H1 (cell line): ENCODE results near the gene CACNG8. TPM values are rescaled to one million over a fixed set of nuclear protein-coding genes. Genes with fewer than 3 reads are reported as not detected.
A peak's percentile ranks its signal among the peaks of the same experiment; 100 is the strongest.

Experiments
- BACH1 ChIP-seq: IDR thresholded peaks from 2 replicates; pipeline ENCODE4 v1.6.1; 2012; ENCODE audit warnings: low read length, improper control_type of control experiment
- BRCA1 ChIP-seq: IDR thresholded peaks from 2 replicates; pipeline ENCODE4 v1.6.1; 2012; ENCODE audit warnings: low read depth, low read length, improper control_type of control experiment
- CBX5 ChIP-seq: fragments of 300-800, 300-1000 bp; sonication (generic); IDR thresholded peaks from 2 replicates; pipeline ENCODE4 v1.7.1; 2016; ENCODE audit warnings: antibody characterized with exemption, low read length, low read depth
- CHD2 ChIP-seq: IDR thresholded peaks from 2 replicates; pipeline ENCODE4 v1.6.1; 2012; ENCODE audit warnings: low read length, improper control_type of control experiment
- EGR1 ChIP-seq: IDR thresholded peaks from 2 replicates; pipeline ENCODE4 v1.6.1; 2011; ENCODE audit warnings: low read depth, low read length, borderline replicate concordance
- KDM4A ChIP-seq: IDR thresholded peaks from one replicate; pipeline ENCODE4 v1.7.1; 2012; ENCODE audit warnings: low read depth, mild to moderate bottlenecking, moderate library complexity, low read length, inconsistent platforms; ENCODE audit not compliant: severe bottlenecking
- RXRA ChIP-seq: IDR thresholded peaks from 2 replicates; pipeline ENCODE4 v1.6.1; 2011; ENCODE audit warnings: low read depth, mild to moderate bottlenecking, low read length, moderate library complexity; ENCODE audit not compliant: insufficient read depth
- SP2 ChIP-seq: IDR thresholded peaks from 2 replicates; pipeline ENCODE4 v1.6.1; 2012; ENCODE audit warnings: mild to moderate bottlenecking, low read length, inconsistent platforms
- polyA plus RNA-seq, 7 experiments: library from polyadenylated mRNA; depleted of rRNA in 3 of 7; stranded (reverse) in 5 of 7; unstranded in 2 of 7; fragments of >200 nt in 5 of 7; fragments of 200-250 nt in 2 of 7; gene quantifications; 1 replicate in 5 of 7; 2 replicates in 1 of 7; 4 replicates in 1 of 7; pipeline versions ENCODE4 v1.2.1 to v1.2.3, GENCODE V29; 2011 to 2013; ENCODE audit warnings: missing spikeins in 2 of 7, mixed read lengths in 2 of 7
- total RNA-seq: library from RNA; stranded (reverse); fragmentation: NEBNext Ultra II Directional; extraction: Animal tissue kit (Norgen Biotek cat#: 25700); gene quantifications from 2 replicates; pipeline ENCODE4 v1.2.1, GENCODE V29; 2021
- TF ChIP-seq, protein P1 (sequence below): fragments of 300-600 bp; sonication (generic); IDR thresholded peaks from 2 replicates; pipeline ENCODE4 v1.7.1; 2012; ENCODE audit warnings: low read length, moderate library complexity, mild to moderate bottlenecking, inconsistent platforms; ENCODE audit not compliant: insufficient replicate concordance

The CACNG8 gene
- total and polyA plus RNA-seq, 2 of the 8 experiments (the other 6 are each of a cell fraction or from before 2014, with no cell fraction given), result 0.41 to 4.5 TPM

GRCh38 chr19:53977991-53978731 lies 15.4 kb downstream of the CACNG8 start (continued):
- TF ChIP-seq BACH1 (no peak), EGR1 (no peak), CHD2 (peak; percentile 93), CBX5 (no peak), BRCA1 (no peak), KDM4A (peak; percentile 72), RXRA (no peak), SP2 (peak; percentile 87)
- TF ChIP-seq, protein P1, sequence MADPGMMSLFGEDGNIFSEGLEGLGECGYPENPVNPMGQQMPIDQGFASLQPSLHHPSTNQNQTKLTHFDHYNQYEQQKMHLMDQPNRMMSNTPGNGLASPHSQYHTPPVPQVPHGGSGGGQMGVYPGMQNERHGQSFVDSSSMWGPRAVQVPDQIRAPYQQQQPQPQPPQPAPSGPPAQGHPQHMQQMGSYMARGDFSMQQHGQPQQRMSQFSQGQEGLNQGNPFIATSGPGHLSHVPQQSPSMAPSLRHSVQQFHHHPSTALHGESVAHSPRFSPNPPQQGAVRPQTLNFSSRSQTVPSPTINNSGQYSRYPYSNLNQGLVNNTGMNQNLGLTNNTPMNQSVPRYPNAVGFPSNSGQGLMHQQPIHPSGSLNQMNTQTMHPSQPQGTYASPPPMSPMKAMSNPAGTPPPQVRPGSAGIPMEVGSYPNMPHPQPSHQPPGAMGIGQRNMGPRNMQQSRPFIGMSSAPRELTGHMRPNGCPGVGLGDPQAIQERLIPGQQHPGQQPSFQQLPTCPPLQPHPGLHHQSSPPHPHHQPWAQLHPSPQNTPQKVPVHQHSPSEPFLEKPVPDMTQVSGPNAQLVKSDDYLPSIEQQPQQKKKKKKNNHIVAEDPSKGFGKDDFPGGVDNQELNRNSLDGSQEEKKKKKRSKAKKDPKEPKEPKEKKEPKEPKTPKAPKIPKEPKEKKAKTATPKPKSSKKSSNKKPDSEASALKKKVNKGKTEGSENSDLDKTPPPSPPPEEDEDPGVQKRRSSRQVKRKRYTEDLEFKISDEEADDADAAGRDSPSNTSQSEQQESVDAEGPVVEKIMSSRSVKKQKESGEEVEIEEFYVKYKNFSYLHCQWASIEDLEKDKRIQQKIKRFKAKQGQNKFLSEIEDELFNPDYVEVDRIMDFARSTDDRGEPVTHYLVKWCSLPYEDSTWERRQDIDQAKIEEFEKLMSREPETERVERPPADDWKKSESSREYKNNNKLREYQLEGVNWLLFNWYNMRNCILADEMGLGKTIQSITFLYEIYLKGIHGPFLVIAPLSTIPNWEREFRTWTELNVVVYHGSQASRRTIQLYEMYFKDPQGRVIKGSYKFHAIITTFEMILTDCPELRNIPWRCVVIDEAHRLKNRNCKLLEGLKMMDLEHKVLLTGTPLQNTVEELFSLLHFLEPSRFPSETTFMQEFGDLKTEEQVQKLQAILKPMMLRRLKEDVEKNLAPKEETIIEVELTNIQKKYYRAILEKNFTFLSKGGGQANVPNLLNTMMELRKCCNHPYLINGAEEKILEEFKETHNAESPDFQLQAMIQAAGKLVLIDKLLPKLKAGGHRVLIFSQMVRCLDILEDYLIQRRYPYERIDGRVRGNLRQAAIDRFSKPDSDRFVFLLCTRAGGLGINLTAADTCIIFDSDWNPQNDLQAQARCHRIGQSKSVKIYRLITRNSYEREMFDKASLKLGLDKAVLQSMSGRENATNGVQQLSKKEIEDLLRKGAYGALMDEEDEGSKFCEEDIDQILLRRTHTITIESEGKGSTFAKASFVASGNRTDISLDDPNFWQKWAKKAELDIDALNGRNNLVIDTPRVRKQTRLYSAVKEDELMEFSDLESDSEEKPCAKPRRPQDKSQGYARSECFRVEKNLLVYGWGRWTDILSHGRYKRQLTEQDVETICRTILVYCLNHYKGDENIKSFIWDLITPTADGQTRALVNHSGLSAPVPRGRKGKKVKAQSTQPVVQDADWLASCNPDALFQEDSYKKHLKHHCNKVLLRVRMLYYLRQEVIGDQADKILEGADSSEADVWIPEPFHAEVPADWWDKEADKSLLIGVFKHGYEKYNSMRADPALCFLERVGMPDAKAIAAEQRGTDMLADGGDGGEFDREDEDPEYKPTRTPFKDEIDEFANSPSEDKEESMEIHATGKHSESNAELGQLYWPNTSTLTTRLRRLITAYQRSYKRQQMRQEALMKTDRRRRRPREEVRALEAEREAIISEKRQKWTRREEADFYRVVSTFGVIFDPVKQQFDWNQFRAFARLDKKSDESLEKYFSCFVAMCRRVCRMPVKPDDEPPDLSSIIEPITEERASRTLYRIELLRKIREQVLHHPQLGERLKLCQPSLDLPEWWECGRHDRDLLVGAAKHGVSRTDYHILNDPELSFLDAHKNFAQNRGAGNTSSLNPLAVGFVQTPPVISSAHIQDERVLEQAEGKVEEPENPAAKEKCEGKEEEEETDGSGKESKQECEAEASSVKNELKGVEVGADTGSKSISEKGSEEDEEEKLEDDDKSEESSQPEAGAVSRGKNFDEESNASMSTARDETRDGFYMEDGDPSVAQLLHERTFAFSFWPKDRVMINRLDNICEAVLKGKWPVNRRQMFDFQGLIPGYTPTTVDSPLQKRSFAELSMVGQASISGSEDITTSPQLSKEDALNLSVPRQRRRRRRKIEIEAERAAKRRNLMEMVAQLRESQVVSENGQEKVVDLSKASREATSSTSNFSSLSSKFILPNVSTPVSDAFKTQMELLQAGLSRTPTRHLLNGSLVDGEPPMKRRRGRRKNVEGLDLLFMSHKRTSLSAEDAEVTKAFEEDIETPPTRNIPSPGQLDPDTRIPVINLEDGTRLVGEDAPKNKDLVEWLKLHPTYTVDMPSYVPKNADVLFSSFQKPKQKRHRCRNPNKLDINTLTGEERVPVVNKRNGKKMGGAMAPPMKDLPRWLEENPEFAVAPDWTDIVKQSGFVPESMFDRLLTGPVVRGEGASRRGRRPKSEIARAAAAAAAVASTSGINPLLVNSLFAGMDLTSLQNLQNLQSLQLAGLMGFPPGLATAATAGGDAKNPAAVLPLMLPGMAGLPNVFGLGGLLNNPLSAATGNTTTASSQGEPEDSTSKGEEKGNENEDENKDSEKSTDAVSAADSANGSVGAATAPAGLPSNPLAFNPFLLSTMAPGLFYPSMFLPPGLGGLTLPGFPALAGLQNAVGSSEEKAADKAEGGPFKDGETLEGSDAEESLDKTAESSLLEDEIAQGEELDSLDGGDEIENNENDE, result no peak
